HG02571 (cell line): ENCODE data around the gene SH3GL3.

ENCODE experiments used
- ATAC-seq: cut with Tn5 transposase; IDR thresholded peaks from one replicate; pipeline ENCODE4 v1.9.1; 2021; ENCODE audit warnings: mild to moderate bottlenecking, moderate library complexity; ENCODE audit not compliant: unreplicated experiment

The SH3GL3 gene

GRCh38 chr15:83658430-83659416 lies 211.6 kb downstream of the SH3GL3 start:
- no peak for ATAC-seq

GRCh38 chr15:83659417-83659812 lies 212.3 kb downstream of the SH3GL3 start:
- ATAC-seq = no peak

GRCh38 chr15:83665480-83665879 lies 218.3 kb downstream of the SH3GL3 start:
- no peak for ATAC-seq
